A549 (cell line): ENCODE results near the gene MAP2K1.

ENCODE experiments used
- CHD2 ChIP-seq: fragments of 150-350 bp; IDR thresholded peaks from 2 replicates; pipeline ENCODE4 v1.6.1; 2014; ENCODE audit warnings: low read length; ENCODE audit not compliant: partially characterized antibody
- EP300 ChIP-seq, 2 experiments: fragments of >200 bp; sonication (Bioruptor Twin); formaldehyde crosslinking; IDR thresholded peaks; 2 replicates in 1 of 2; 3 replicates in 1 of 2; pipeline ENCODE4 v1.6.1; 2016 to 2017
- ESRRA ChIP-seq: fragments of 150-350 bp; IDR thresholded peaks from 2 replicates; pipeline ENCODE4 v1.6.1; 2014; ENCODE audit warnings: mild to moderate bottlenecking, low read length, borderline replicate concordance
- POLR2A ChIP-seq: IDR thresholded peaks from 2 replicates; pipeline ENCODE4 v1.6.1; 2012; ENCODE audit warnings: mild to moderate bottlenecking, low read length
- RAD21 ChIP-seq, 2 experiments: fragments of >200 bp in 1 of 2; sonication (Bioruptor Twin) in 1 of 2; formaldehyde crosslinking in 1 of 2; IDR thresholded peaks in 1 of 2; conservative IDR thresholded peaks in 1 of 2; 2 replicates in 1 of 2; 3 replicates in 1 of 2; pipeline ENCODE4 v1.6.1; 2012 to 2018; ENCODE audit warnings: inconsistent platforms in 1 of 2
- RCOR1 ChIP-seq: fragments of 150-350 bp; IDR thresholded peaks from 2 replicates; pipeline ENCODE4 v1.6.1; 2014; ENCODE audit warnings: antibody characterized with exemption, low read length, low read depth
- SREBF2 ChIP-seq: fragments of 450-650 bp; IDR thresholded peaks from 2 replicates; pipeline ENCODE4 v1.6.1; 2014; ENCODE audit warnings: mild to moderate bottlenecking, moderate library complexity
- TF ChIP-seq, protein P1 (sequence below): fragments of >200 bp; sonication (Bioruptor Twin); formaldehyde crosslinking; IDR thresholded peaks from 3 replicates; pipeline ENCODE4 v1.6.1; 2016
- TF ChIP-seq, protein P2 (sequence below): IDR thresholded peaks from 2 replicates; pipeline ENCODE4 v1.6.1; 2012
- TF ChIP-seq, protein P3 (sequence below): fragments of >200 bp; sonication (Bioruptor Twin); formaldehyde crosslinking; IDR thresholded peaks from 3 replicates; pipeline ENCODE4 v1.5.1; 2016
- TF ChIP-seq, protein P4 (sequence below): fragments of 200-600 bp; sonication (generic); IDR thresholded peaks from 2 replicates; pipeline ENCODE4 v1.6.1; 2016; ENCODE audit warnings: antibody characterized with exemption, mild to moderate bottlenecking, moderate library complexity
- TF ChIP-seq, protein P5 (sequence below): fragments of 450-650 bp; IDR thresholded peaks from 2 replicates; pipeline ENCODE4 v1.6.1; 2014; ENCODE audit warnings: antibody characterized with exemption

DNA sequence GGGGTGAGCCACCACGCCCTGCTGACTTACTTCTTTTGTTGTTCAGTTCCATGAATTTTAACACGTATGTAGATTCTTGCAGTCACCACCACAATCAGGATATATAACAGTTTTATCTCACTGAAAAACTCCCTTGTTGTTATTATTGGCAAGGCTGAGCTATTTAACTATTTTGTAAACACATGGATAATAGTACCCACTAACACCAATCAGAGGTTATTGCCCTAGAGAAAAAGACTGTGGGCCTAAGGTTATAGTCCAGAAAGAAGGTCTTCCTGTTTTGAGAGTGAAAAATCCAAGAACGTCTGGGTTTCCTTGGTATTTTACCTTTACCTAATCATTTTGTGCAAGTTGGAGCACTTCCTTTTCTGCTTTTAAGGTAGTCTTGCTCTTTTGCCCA lies 127.9 kb downstream of the MAP2K1 start:
- TF ChIP-seq, protein P1, sequence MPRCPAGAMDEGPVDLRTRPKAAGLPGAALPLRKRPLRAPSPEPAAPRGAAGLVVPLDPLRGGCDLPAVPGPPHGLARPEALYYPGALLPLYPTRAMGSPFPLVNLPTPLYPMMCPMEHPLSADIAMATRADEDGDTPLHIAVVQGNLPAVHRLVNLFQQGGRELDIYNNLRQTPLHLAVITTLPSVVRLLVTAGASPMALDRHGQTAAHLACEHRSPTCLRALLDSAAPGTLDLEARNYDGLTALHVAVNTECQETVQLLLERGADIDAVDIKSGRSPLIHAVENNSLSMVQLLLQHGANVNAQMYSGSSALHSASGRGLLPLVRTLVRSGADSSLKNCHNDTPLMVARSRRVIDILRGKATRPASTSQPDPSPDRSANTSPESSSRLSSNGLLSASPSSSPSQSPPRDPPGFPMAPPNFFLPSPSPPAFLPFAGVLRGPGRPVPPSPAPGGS: no peak
- TF ChIP-seq, protein P2, sequence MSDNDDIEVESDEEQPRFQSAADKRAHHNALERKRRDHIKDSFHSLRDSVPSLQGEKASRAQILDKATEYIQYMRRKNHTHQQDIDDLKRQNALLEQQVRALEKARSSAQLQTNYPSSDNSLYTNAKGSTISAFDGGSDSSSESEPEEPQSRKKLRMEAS: no peak
- TF ChIP-seq SREBF2: no peak
- TF ChIP-seq, protein P3, sequence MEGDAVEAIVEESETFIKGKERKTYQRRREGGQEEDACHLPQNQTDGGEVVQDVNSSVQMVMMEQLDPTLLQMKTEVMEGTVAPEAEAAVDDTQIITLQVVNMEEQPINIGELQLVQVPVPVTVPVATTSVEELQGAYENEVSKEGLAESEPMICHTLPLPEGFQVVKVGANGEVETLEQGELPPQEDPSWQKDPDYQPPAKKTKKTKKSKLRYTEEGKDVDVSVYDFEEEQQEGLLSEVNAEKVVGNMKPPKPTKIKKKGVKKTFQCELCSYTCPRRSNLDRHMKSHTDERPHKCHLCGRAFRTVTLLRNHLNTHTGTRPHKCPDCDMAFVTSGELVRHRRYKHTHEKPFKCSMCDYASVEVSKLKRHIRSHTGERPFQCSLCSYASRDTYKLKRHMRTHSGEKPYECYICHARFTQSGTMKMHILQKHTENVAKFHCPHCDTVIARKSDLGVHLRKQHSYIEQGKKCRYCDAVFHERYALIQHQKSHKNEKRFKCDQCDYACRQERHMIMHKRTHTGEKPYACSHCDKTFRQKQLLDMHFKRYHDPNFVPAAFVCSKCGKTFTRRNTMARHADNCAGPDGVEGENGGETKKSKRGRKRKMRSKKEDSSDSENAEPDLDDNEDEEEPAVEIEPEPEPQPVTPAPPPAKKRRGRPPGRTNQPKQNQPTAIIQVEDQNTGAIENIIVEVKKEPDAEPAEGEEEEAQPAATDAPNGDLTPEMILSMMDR: no peak
- no peak for TF ChIP-seq ESRRA
- no peak for TF ChIP-seq EP300 (IDR thresholded peaks at IDR 0.05)
- no peak for TF ChIP-seq RCOR1
- TF ChIP-seq, protein P4, sequence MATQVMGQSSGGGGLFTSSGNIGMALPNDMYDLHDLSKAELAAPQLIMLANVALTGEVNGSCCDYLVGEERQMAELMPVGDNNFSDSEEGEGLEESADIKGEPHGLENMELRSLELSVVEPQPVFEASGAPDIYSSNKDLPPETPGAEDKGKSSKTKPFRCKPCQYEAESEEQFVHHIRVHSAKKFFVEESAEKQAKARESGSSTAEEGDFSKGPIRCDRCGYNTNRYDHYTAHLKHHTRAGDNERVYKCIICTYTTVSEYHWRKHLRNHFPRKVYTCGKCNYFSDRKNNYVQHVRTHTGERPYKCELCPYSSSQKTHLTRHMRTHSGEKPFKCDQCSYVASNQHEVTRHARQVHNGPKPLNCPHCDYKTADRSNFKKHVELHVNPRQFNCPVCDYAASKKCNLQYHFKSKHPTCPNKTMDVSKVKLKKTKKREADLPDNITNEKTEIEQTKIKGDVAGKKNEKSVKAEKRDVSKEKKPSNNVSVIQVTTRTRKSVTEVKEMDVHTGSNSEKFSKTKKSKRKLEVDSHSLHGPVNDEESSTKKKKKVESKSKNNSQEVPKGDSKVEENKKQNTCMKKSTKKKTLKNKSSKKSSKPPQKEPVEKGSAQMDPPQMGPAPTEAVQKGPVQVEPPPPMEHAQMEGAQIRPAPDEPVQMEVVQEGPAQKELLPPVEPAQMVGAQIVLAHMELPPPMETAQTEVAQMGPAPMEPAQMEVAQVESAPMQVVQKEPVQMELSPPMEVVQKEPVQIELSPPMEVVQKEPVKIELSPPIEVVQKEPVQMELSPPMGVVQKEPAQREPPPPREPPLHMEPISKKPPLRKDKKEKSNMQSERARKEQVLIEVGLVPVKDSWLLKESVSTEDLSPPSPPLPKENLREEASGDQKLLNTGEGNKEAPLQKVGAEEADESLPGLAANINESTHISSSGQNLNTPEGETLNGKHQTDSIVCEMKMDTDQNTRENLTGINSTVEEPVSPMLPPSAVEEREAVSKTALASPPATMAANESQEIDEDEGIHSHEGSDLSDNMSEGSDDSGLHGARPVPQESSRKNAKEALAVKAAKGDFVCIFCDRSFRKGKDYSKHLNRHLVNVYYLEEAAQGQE: no peak
- TF ChIP-seq RAD21 (conservative IDR thresholded peaks at IDR 0.05 in 1 of 2, IDR thresholded peaks at IDR 0.05 in 1 of 2): no peak
- TF ChIP-seq POLR2A: no peak
- no peak for TF ChIP-seq CHD2
- TF ChIP-seq, protein P5, sequence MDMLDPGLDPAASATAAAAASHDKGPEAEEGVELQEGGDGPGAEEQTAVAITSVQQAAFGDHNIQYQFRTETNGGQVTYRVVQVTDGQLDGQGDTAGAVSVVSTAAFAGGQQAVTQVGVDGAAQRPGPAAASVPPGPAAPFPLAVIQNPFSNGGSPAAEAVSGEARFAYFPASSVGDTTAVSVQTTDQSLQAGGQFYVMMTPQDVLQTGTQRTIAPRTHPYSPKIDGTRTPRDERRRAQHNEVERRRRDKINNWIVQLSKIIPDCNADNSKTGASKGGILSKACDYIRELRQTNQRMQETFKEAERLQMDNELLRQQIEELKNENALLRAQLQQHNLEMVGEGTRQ: no peak
